Effector CD4-positive, alpha-beta T cell (primary cell): ENCODE data around the gene KARS1.
"Not testable (repeated sequence)": the region's sequence is repeated elsewhere in the genome, so short reads cannot be mapped to it uniquely, and the experiment has no call there.

Experiments
- DNase-seq: peaks from one replicate; pipeline ENCODE4 v3.0.0-alpha.2; 2020

Gene KARS1

GRCh38 chr16:75622761-75623605 lies 24.5 kb downstream of the KARS1 start, which contains the start of gene ADAT1:
Gene ADAT1 (minus strand): TSS chr16:75623281. CDS start chr16:75620799, 2,482 bp downstream.
- DNase-seq = peak; percentile 99

GRCh38 chr16:75621170-75621477 lies 26.3 kb downstream of the KARS1 start:
- no peak for DNase-seq

- peak; percentile 27 for DNase-seq
Observed at GRCh38 chr16:75620326-75621169, 26.9 kb downstream of the KARS1 start.

GRCh38 chr16:75618780-75619179 lies 28.7 kb downstream of the KARS1 start:
- DNase-seq = no peak

- DNase-seq = no peak
Observed at GRCh38 chr16:75617121-75617520, 30.3 kb downstream of the KARS1 start.

- no peak for DNase-seq
Observed at GRCh38 chr16:75616521-75617010, 30.9 kb downstream of the KARS1 start.

GRCh38 chr16:75615619-75616018 lies 31.8 kb downstream of the KARS1 start:
- DNase-seq = no peak

- DNase-seq = no peak
Observed at GRCh38 chr16:75614066-75614897, 33.2 kb downstream of the KARS1 start.

- DNase-seq = no peak
Observed at GRCh38 chr16:75606507-75606906, 41.0 kb downstream of the KARS1 start.

GRCh38 chr16:75603241-75603640 lies 44.2 kb downstream of the KARS1 start:
- DNase-seq = no peak

GRCh38 chr16:75599452-75600277 lies 47.8 kb downstream of the KARS1 start:
- no peak for DNase-seq

GRCh38 chr16:75593825-75594820 lies 53.3 kb downstream of the KARS1 start:
- DNase-seq = no peak

GRCh38 chr16:75593308-75593707 lies 54.2 kb downstream of the KARS1 start:
- DNase-seq = no peak

- not testable (repeated sequence) for DNase-seq
Observed at GRCh38 chr16:75591927-75592326, 55.5 kb downstream of the KARS1 start.

- DNase-seq = no peak
Observed at GRCh38 chr16:75590920-75591843, 56.3 kb downstream of the KARS1 start.

GRCh38 chr16:75589306-75589705 lies 58.2 kb downstream of the KARS1 start:
- no peak for DNase-seq

- DNase-seq = no peak
Observed at GRCh38 chr16:75588716-75589115, 58.7 kb downstream of the KARS1 start.

- DNase-seq = no peak
Observed at GRCh38 chr16:75584108-75584507, 63.4 kb downstream of the KARS1 start.

- no peak for DNase-seq
Observed at GRCh38 chr16:75579281-75579834, 68.1 kb downstream of the KARS1 start.
